HG03571 (cell line): ENCODE data around the gene GTF2F1.
"Not testable (repeated sequence)": the region's sequence is repeated elsewhere in the genome, so short reads cannot be mapped to it uniquely, and the experiment has no call there.

Source experiments
- ATAC-seq: cut with Tn5 transposase; IDR thresholded peaks from one replicate; pipeline ENCODE4 v1.9.1; 2021; ENCODE audit not compliant: unreplicated experiment

GTF2F1 gene

DNA sequence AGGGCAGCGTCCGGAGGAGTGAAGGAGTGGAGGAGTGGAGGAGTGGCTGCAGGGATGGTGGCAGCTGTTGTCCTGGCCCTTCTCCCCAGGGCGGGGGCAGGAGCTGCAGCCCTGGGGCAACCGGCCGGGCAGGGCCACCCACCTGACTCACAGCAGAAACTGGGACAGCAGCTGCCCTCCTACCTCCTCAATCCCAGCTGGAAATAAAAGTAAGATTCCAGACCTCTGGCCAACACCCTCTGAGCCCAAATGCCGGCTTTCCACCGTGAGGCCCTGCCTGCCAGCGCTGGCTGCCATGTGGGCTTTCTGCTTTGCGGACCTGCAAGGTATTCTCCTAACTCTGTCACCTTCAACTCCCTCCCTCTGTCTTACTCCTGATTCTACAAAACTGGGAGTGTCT lies 35.0 kb downstream of the GTF2F1 start:
- ATAC-seq: no peak

DNA sequence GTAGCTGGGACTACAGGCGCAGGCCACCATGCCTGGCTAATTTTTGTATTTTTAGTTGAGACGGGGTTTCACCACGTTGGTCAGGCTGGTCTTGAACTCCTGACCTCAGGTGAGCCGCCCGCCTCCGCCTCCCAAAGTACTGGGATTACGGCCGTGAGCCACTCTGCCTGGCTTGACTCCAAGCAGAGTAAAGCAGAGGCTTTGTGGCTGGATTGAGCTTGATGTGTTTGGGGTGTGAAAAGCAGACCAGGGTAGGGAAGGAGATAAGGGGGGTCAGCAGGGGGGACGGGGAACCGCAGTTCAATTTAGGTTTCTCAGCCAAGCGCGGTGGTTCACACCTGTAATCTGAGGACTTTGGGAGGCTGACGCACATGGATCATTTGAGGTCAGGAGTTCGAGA lies 35.8 kb downstream of the GTF2F1 start:
- ATAC-seq: no peak

DNA sequence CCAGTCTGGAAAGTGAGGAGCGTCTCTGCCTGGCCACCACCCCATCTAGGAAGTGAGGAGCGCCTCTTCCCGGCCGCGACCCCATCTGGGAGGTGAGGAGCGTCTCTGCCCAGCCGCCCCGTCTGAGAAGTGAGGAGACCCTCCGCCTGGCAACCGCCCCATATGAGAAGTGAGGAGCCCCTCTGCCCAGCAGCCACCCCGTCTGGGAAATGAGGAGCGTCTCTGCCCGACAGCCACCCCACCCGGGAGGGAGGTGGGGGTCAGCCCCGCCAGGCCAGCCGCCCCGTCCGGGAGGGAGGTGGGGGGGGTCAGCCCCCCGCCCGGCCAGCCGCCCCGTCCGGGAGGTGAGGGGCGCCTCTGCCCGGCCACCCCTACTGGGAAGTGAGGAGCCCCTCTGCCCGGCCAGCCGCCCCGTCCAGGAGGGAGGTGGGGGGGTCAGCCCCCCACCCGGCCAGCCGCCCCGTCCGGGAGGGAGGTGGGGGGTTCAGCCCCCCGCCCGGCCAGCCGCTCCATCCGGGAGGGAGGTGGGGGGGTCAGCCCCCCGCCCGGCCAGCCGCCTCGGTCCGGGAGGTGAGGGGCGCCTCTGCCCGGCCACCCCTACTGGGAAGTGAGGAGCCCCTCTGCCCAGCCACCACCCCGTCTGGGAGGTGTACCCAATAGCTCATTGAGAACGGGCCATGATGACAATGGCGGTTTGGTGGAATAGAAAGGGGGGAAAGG lies 37.5 kb downstream of the GTF2F1 start:
- not testable (repeated sequence) for ATAC-seq

DNA sequence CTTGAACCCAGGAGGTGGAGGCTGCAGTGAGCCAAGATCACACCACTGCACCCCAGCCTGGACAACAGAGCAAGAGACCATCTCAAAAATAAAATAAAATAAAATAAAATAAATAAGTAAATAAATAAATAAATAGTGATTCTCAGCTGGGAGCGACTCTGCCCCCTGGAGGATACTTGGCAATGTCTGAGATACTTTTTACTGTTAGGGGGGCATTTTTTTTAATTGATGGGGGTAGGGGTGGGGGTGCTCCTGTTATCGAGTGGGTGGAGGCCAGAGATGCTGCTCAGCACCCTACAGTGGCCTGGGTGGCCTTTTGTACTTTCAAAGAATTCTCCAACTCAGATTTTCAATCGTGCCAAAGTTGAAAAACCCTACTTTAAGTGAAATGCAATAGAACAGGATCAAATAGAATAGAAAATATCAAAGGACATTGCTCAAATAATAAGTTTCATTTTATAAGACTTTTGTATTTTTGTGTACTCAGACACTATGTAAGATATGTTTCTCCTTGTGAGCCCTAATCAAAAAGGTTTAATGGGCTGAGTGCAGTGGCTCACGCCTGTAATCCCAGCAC lies 38.8 kb downstream of the GTF2F1 start:
- no peak for ATAC-seq

DNA sequence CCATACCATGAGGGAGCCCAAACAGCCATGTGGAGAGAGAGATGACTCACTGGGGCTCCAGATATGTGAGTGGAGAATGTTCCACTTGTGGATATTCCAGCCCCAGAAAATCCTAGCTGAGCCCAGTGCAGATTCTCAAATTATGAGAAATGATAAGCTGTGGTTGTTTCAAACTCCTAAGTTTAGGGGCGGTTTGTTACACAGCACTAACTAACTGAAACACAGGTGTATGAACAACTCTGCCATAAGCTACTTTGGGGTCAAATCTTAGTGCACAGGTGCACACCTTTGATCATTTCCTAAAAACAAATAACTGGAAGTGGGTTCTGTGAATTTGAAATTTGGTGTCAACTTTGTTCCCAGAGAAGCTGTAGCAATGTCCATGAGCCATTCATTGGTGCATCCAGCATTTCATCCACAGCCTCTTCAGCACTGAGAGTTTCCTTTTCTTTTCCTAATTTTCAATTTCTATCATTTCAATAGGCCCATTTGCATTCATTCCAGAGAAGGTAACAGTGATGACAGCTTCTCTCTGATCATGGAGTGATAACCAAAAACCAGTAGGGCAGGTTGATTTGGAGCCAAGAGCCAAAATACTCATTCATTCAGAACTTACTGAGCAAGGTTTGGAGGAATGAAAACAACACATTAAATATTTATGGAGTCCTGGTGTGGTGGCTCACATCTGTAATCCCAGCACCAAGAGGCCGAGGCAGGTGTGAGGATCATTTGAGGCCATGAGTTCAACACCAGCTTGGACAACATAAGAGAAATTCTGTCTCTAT lies 40.4 kb downstream of the GTF2F1 start:
- no peak for ATAC-seq

DNA sequence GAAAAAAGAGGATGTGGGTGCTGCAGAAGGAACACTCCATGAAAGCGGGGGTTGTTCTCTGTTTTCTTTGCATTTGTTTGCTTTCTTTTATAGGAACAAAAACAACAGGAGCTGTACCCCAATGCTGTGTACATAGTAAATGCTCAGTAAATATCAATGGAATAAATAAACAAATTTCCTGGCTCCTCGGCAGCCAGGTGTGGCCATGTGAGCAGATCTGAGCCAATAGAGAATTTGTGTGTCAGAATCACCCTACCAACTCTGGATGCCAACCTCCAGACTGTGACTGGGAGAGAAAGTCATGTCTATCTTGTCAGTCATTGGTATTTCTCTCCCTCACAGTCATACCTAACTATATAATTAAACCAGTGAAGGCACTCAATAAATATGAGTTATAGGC lies 42.3 kb downstream of the GTF2F1 start:
- no peak for ATAC-seq

DNA sequence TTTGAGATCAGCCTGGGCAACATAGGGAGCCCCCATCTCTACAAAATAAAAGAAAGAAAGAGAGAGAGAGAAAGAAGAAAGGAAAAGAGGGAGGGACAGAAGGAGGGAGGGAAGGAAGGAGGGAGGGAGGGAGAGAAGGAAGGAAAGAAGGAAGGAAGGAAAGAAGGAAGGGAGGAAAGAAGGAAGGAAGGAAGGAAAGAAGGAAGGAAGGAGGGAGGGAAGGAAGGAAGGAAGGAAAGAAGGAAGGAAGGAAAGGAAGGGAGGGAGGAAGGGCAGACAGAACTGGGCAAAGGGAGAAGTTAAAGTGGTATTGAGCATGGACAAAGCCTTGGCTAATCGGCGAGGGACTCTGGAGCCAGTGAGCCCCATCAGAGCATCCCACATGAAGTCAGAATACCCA lies 43.7 kb downstream of the GTF2F1 start:
- not testable (repeated sequence) for ATAC-seq

DNA sequence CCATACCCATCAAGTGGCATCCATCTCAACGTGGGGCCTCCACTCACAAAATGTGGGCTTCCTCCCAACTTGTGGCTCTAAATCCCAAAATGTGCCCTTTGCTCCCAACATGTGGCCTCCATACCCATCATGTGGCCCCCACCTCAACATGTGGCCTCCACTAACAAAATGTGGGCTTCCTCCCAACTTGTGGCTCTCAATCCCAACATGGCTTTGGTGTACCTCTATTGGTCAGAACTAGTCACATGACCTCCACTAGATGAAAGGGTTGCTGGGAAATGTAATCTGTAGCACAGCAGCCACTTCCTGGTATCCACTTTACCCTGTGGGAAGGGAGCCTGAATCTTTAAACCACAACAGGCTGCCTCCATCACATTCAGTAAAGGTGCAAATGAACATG lies 49.5 kb downstream of the GTF2F1 start:
- ATAC-seq: no peak

DNA sequence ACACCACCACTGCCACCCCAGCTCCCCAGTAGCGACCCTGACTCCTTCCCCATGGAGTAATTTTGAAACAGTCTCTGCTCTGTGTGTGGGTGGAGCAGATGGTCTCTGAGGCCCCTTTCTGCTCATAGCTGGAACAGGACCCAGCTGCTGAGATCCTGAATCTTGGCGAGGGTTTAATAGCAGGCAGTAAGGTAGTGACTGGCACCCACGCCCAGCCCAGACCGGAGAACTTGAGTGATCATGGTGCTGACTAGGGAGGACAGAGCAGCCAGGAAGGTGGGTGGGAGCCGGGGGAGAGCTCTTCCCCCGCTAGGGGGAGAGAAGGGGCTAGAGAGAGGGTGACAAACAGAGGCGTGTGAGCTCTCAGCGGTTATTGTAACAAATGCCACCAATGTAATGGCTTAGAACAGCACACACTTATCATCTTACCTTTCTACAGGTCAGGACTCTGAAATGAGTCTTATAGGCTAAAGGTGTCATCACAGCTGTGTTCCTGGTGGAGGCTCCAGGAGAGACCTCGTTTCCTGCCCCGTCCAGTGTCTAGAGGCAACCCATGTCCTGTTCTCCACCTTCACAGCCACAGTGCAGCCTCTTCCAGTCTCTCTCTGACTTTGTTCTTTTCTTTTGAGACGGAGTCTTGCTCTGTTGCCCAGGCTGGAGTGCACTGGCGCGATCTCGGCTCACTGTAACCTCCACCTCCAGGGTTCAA lies 52.3 kb downstream of the GTF2F1 start:
- ATAC-seq: no peak

DNA sequence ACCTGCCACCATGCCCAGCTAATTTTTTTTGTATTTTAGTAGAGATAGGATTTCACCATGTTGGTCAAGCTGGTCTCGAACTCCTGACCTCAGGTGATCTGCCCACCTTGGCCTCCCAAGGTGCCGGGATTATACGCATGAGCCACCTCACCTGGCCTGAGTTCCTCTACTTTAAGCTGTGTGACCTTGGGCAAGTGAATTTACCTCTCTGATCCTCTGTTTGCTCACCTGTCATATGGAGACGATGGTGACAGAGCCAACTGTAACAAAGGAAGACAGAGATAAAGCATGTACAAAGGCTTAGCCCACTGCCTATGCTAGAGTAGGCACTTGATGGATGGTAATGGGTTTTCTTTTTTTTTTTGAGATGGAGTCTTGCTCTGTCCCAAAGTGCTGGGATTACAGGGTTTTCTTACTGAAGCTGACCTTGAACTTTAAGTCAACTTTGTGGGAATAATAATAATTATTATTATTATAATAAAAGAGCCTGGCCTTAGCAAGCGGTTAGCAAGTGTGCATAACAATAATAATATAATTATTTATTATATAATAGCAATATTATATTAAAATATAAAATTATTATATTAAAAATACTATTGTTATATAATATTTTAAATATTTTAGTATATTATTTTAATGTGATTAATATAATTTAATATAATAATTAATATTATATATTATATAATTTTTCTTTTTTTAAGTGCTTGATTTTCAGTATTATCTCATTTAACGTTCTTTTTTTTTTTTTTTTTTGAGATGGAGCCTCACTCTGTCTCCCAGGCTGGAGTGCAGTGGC lies 58.3 kb downstream of the GTF2F1 start:
- no peak for ATAC-seq

DNA sequence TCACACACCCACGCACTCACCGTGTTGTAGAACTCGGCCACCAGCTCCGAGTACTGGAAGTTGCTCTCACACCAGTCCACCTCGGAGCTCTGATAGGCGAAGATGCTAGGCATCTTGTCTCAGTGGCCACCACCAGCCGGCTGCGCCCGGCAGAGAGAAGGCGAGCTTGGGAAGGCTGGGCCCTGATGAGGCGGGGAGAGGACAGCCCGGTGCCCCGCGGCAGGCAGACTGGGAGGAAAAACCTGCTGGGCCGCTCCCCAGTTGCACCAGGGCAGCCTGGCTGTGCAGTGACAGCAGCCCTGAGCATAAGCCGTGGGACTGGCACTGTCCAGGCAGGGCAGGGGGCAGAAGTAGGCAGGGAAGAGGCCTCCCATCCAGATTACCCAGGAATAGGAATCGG lies 59.5 kb downstream of the GTF2F1 start, which contains the start of gene ACER1:
Gene ACER1, minus strand, starts transcription at position 174 of the 400 bp plus-strand sequence. Its CDS starts 61 bp downstream, at position 113.
- ATAC-seq: no peak
